ENCODE results near the gene CARD6. TPM values are rescaled to one million over a fixed set of nuclear protein-coding genes. Genes with fewer than 3 reads are reported as not detected.
"Not testable (repeated sequence)": the region's sequence is repeated elsewhere in the genome, so short reads cannot be mapped to it uniquely, and the experiment has no call there.

The CARD6 gene
- total RNA-seq, 2 experiments from 2014 or later, result 1.3 to 1.4 TPM

DNA sequence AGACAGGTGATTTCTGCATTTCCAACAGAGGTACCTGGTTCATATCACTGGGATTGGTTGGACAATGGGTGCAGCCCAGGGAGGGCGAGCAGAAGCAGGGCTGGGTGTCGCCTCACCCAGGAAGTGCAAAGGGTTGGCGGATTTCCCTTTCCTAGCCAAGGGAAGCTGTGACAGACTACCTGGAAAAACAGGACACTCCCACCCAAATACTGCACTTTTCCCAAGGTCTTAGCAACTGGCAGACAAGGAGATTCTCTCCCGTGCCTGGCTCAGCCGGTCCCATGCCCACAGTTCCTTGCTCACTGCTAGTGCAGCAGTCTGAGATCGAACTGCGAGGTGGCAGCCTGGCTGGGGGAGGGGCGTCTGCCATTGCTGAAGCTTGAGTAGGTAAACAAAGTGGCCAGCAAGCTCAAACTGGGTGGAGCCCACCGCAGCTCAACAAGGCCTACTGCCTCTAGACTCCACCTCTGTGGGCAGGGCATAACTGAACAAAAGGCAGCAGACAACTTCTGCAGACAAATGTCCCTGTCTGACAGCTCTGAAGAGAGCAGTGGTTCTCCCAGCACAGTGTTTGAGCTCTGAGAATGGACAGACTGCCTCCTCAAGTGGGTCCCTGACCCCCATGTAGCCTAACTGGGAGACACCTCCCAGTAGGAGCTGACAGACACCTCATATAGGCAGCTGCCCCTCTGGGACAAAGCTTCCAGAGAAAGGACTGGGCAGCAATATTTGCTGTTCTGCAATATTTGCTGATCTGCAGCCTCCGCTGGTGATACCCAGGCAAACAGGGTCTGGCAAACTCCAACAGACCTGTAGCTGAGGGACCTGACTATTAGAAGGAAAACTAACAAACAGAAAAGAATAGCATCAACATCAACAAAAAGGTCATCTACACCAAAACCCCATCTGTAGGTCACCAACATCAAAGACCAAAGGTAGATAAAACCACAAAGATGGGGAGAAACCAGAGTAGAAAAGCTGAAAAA is 54.6 kb downstream of the CARD6 start:
- H3K4me1 Mint-ChIP-seq (ENCODE audit: low read depth); H3K36me3 Mint-ChIP-seq (ENCODE audit: low read depth); H3K9me3 Mint-ChIP-seq; intact Hi-C loops (cut with micrococcal nuclease); H3K27ac Mint-ChIP-seq; H3K27me3 Mint-ChIP-seq (ENCODE audit: low read depth); H3K4me3 Mint-ChIP-seq; DNase-seq: not testable (repeated sequence)
- CTCF ChIA-PET, result interaction anchor here (1.0 kb wide), 1 partner anchor 9 kb away, joined by 3 read pairs; no protein-coding TSS in a partner anchor

DNA sequence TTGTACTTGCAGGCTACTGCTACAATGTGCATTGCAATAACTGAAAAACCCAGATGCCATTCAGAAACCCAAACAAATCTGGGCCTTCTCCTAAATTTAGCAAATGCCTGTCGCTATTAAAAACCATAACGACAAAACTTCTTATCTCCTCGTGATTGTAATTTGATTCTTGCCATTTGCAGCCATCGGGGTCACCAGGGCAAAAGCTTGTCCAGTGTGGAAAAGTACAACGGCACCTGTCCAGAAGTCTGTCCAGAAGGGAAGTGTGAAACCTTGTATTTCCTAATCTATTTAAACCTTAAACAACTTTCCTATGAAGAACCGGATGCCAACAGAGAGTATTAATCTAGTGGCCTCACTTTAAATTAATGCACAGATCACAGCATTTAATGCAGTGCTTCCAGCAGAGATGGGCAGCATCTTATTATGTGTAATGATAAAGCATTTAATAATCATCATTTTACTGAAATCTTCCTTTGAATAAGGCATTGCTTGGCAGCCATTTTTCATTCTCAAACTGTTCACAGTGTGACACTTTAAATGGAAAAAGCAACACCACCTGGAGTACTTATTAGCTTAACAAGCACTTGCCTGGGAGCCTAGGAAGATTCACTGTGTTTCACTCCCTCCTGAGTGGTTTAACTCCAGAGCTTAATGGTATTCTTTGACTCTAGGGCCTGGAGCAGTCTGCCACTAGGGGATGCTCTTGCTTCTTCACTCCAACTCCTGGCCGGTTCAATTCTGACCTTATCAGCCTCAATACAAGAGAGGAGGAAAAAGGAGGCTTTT is 63.2 kb downstream of the CARD6 start:
- H3K36me3 Mint-ChIP-seq (ENCODE audit: low read depth), result no peaks in the 10 kb centered on the region
- no peaks in the 10 kb centered on the region for H3K4me1 Mint-ChIP-seq (ENCODE audit: low read depth)
- H3K27me3 Mint-ChIP-seq (ENCODE audit: low read depth), result no peaks in the 10 kb centered on the region
- H3K4me3 Mint-ChIP-seq, result no peak overlapping the region
- H3K27ac Mint-ChIP-seq, result no peak overlapping the region
- DNase-seq, result peak; percentile 62
- intact Hi-C loops (cut with micrococcal nuclease), result loop anchor here (1.0 to 5.0 kb wide), 3 partner anchors 618 to 1153 kb away; no protein-coding TSS in a partner anchor
- CTCF ChIA-PET, result interaction anchor here (0.5 to 1.6 kb wide), 17 partner anchors 8 to 1327 kb away, joined by 3 to 6 read pairs (median 3); partner anchors contain the start of gene PLCXD3
- no peaks in the 10 kb centered on the region for H3K9me3 Mint-ChIP-seq

DNA sequence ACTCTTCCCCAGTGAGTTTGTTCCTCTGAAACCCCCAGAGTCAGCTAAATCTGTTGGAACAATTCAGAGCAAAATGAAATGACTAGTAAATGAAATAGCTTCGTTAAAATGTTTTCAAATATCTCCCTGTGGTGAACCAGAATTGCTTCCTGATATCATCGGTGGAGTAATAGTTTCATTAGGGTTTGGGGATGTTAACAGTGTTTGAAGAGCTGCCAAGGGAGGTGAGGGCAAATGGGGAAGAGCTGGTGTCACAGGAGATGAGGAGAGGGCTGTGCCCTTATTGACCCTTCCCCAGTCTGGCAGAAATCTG is 63.8 kb downstream of the CARD6 start:
- H3K4me1 Mint-ChIP-seq (ENCODE audit: low read depth), result no peaks in the 10 kb centered on the region
- no peaks in the 10 kb centered on the region for H3K27me3 Mint-ChIP-seq (ENCODE audit: low read depth)
- no peak overlapping the region for H3K27ac Mint-ChIP-seq
- H3K4me3 Mint-ChIP-seq, result no peak overlapping the region
- no peaks in the 10 kb centered on the region for H3K9me3 Mint-ChIP-seq
- no peaks in the 10 kb centered on the region for H3K36me3 Mint-ChIP-seq (ENCODE audit: low read depth)
- intact Hi-C loops (cut with micrococcal nuclease), result loop anchor here (1.0 to 5.0 kb wide), 3 partner anchors 617 to 1152 kb away; no protein-coding TSS in a partner anchor
- CTCF ChIA-PET, result interaction anchor here (0.6 to 1.6 kb wide), 10 partner anchors 9 to 1327 kb away, joined by 3 to 6 read pairs (median 3); partner anchors contain the start of gene PLCXD3
- no peak for DNase-seq

DNA sequence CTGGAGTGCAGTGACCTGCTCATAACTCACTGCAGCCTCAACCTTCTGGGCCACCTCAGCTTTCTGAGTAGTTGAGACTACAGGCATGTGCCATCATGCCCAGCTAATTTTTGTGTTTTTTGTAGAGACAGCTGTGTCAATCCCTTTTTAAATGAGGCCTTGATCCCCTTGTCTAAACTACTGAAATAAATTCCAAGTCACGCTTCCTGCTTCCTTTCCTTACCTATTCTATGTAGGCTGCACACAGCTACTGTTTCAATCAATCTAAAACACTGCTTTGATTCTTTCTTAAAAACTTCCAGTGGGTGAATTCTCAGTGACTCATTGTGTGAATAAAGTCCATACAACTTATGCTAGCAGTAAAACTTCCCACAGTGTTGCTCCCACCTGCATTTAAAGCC is 65.2 kb downstream of the CARD6 start:
- Mint-ChIP-seq H3K9me3 (no peaks in the 10 kb centered on the region), H3K36me3 (ENCODE audit: low read depth) (no peaks in the 10 kb centered on the region), H3K4me3 (no peak overlapping the region), H3K27me3 (ENCODE audit: low read depth) (peaks cover 3% of the 10 kb centered on the region), H3K27ac (no peak overlapping the region), H3K4me1 (ENCODE audit: low read depth) (no peaks in the 10 kb centered on the region)
- intact Hi-C loops (cut with micrococcal nuclease), result no loop called here
- no peak for DNase-seq
- CTCF ChIA-PET, result no interaction called here

DNA sequence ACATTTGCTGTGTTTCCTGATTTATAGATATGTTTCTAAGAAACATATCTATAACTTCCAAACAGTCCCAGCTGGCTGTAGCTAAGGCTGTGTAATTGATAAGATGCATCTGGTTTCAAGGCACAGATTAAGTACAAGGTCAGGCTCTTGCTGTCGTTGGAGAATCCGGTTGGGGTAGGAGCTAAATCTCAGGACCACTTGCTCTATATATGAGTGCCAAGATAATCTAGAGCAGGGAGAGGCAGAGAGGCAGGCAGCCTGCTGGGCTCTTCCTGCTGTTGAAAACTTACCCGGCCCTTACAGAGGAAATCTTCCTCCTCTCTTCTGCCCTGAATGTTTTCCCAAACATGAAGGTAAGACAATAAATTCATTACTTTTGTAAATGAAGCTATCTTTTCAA is 68.1 kb downstream of the CARD6 start, which contains the start of gene C7:
TSS of gene C7 (plus strand) at position 234 of the 400 bp plus-strand sequence. CDS start at position 348, 114 bp downstream.
- no peaks in the 10 kb centered on the region for H3K36me3 Mint-ChIP-seq (ENCODE audit: low read depth)
- H3K4me3 Mint-ChIP-seq, result no peak within 1 kb of the TSS
- H3K4me1 Mint-ChIP-seq (ENCODE audit: low read depth), result no peaks in the 10 kb centered on the region
- intact Hi-C loops (cut with micrococcal nuclease), result no loop called here
- H3K27ac Mint-ChIP-seq, result no peak within 1 kb of the TSS
- CTCF ChIA-PET, result no interaction called here
- no peaks in the 10 kb centered on the region for H3K9me3 Mint-ChIP-seq
- peaks cover 6% of the 10 kb centered on the region for H3K27me3 Mint-ChIP-seq (ENCODE audit: low read depth)
- DNase-seq, result no peak

DNA sequence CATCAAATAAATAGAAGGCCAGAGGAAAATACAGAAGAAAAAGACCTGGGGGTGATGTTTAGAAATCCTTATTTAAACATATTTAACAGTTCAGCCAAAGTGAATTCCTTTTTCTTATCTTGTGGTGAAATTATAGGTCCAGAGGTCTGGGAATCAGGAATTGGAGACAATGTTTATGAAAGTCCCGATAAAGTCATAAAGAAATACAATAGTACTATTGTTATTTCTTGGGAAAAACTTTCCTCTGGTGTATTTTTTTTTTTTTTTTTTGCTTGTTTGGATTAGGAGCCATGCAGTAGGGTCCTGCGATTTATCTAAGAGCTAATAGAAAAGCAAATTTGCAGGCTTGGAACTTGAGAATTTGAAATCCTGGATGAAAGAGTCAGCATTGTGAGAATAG is 68.6 kb downstream of the CARD6 start:
- H3K27ac Mint-ChIP-seq, result no peak overlapping the region
- intact Hi-C loops (cut with micrococcal nuclease), result no loop called here
- H3K27me3 Mint-ChIP-seq (ENCODE audit: low read depth), result peaks cover 10% of the 10 kb centered on the region
- no peaks in the 10 kb centered on the region for H3K36me3 Mint-ChIP-seq (ENCODE audit: low read depth)
- no peaks in the 10 kb centered on the region for H3K9me3 Mint-ChIP-seq
- no peak for DNase-seq
- no peak overlapping the region for H3K4me3 Mint-ChIP-seq
- CTCF ChIA-PET, result no interaction called here
- H3K4me1 Mint-ChIP-seq (ENCODE audit: low read depth), result no peaks in the 10 kb centered on the region

Other genes starting within 250 kb of the CARD6 start
- gene PTGER4, start 161.5 kb upstream of the CARD6 start, total RNA-seq, result 10 to 100 TPM; 83.8 to 86.3 TPM
- 10 to 100 TPM; 24.4 to 27.4 TPM for gene TTC33, start 85.4 kb upstream of the CARD6 start, total RNA-seq
- gene PRKAA1, start 43.0 kb upstream of the CARD6 start, total RNA-seq, result 10 to 100 TPM; 52.6 to 58.6 TPM
- gene RPL37, start 6.1 kb upstream of the CARD6 start, total RNA-seq, result 1,000 to 10,000 TPM; 2,148 to 2,239 TPM
- not detected for gene C7, start 68.1 kb downstream of the CARD6 start, total RNA-seq
- not detected for gene MROH2B, start 230.0 kb downstream of the CARD6 start, total RNA-seq

All from activated naive CD4-positive, alpha-beta T cell treated with anti-CD3 and anti-CD28 coated beads for 36 hours (primary cell).